Mammary epithelial cell (primary cell): ENCODE data around the gene PEX19.

Experiments used
- EZH2 ChIP-seq: IDR thresholded peaks from 2 replicates; pipeline ENCODE4 v1.6.1; 2012; ENCODE audit warnings: low read length, inconsistent platforms, borderline replicate concordance
- TF ChIP-seq, protein P1 (sequence below), 2 donors: IDR thresholded peaks in 1 of 2; conservative IDR thresholded peaks in 1 of 2; 2 replicates each; pipeline ENCODE4 v1.5.1; 2011 to 2012; ENCODE audit warnings: inconsistent platforms in 2 of 2, low read length in 2 of 2, mild to moderate bottlenecking in 2 of 2, control low read depth in 1 of 2, low read depth in 1 of 2; ENCODE audit not compliant: insufficient read depth in 1 of 2; ENCODE audit errors: extremely low read depth in 1 of 2

DNA sequence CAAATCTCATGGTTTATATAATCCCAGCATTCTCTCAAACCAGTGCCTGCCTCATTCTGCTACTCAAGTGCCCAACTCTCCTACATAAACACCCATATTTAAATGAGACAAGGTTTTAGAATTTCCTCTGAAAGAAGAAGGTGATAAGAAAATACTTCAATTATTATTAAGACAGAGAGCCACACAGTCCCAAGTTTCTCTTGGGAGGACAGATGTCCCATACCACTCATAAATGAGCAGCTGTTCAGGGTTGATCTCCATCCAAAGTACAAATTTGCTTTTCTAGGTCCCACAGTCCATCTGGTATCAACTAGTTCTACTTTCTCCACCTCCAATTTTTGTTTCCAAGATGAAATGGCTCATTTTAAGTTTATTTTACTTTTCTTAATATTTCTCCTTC is 33.9 kb downstream of the PEX19 start:
- TF ChIP-seq, protein P1, sequence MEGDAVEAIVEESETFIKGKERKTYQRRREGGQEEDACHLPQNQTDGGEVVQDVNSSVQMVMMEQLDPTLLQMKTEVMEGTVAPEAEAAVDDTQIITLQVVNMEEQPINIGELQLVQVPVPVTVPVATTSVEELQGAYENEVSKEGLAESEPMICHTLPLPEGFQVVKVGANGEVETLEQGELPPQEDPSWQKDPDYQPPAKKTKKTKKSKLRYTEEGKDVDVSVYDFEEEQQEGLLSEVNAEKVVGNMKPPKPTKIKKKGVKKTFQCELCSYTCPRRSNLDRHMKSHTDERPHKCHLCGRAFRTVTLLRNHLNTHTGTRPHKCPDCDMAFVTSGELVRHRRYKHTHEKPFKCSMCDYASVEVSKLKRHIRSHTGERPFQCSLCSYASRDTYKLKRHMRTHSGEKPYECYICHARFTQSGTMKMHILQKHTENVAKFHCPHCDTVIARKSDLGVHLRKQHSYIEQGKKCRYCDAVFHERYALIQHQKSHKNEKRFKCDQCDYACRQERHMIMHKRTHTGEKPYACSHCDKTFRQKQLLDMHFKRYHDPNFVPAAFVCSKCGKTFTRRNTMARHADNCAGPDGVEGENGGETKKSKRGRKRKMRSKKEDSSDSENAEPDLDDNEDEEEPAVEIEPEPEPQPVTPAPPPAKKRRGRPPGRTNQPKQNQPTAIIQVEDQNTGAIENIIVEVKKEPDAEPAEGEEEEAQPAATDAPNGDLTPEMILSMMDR (conservative IDR thresholded peaks at IDR 0.05 in 1 of 2, IDR thresholded peaks at IDR 0.05 in 1 of 2; ENCODE audit: extremely low read depth in 1 of 2, insufficient read depth in 1 of 2, low read depth in 1 of 2, low read length in 2 of 2), result no peak
- TF ChIP-seq EZH2, result no peak
